GM18511 (cell line): ENCODE data around the gene VCAN.
"Not testable (repeated sequence)": the region's sequence is repeated elsewhere in the genome, so short reads cannot be mapped to it uniquely, and the experiment has no call there.

Experiments used
- ATAC-seq: cut with Tn5 transposase; IDR thresholded peaks from one replicate; pipeline ENCODE4 v1.9.1; 2021; ENCODE audit warnings: mild to moderate bottlenecking, moderate library complexity; ENCODE audit not compliant: unreplicated experiment

The VCAN gene

DNA sequence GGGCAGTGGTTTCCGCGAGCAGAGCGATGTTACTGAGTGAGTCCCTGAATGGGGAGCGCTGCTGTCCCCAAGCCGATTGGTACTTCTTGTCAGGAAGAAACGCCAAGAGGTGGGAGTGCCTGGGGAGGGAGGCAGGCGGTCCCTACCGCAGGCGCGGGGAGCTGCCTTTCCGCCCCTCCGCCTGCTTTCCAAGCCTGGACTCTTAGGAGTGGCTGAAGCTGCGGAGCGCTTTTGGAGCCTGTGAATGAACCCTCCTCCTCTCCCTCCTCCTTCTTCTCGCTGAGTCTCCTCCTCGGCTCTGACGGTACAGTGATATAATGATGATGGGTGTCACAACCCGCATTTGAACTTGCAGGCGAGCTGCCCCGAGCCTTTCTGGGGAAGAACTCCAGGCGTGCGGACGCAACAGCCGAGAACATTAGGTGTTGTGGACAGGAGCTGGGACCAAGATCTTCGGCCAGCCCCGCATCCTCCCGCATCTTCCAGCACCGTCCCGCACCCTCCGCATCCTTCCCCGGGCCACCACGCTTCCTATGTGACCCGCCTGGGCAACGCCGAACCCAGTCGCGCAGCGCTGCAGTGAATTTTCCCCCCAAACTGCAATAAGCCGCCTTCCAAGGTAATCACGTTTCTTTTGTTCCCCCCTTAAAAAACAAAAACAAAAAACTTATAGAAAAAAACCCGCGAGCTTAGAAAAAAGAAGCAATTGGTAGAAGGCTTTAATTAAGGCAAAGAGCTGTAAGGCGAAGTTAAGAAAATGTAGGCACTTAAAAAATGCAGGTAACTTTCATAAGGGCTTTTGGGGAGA lies at the start of gene VCAN:
Gene VCAN (plus strand): TSS at position 340 of the 808 bp plus-strand sequence. CDS start 11,775 bp downstream, outside the sequence.
- no peak for ATAC-seq

- no peak for ATAC-seq
Measured at GRCh38 chr5:83422284-83422683, 49.3 kb upstream of the VCAN start.

DNA sequence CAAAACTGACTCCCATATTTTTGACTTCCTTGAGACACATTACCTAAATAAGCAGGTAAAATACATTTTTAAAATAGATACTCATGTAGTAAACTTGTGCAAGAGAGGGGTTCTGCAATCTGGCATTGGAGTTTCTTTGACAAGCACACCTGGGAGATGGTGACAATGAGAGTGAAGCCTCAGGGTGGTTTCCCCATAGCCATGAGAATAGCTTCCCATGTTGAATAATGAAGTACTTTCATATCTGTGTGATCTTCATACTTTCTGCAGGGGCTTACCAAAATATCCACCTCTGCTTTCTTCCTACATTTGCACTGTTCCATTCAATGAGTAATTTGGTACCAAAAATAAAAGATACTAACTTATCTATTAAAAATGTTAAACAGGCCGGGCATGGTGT lies 44.7 kb upstream of the VCAN start:
- peak; percentile 72 for ATAC-seq

GRCh38 chr5:83428126-83428525 lies 43.4 kb upstream of the VCAN start:
- no peak for ATAC-seq

DNA sequence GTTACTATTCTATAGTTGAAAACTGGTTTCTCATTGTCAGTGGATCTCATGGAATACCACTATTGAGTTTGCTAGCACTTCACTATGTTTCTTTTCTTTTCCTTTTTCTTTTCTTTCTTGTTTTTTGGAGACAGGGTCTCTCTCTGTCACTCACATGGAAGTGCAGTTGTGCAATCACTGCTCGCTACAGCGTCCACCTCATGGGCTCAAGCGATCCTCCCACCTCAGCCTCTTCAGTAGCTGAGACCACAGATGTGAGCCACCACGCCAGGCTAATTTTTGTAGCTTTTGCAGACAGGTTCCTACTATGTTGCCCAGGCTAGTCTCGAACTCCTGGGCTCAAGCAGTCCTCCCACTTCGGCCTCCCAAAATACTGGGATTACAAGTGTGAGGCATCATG lies 42.7 kb upstream of the VCAN start:
- ATAC-seq: no peak

DNA sequence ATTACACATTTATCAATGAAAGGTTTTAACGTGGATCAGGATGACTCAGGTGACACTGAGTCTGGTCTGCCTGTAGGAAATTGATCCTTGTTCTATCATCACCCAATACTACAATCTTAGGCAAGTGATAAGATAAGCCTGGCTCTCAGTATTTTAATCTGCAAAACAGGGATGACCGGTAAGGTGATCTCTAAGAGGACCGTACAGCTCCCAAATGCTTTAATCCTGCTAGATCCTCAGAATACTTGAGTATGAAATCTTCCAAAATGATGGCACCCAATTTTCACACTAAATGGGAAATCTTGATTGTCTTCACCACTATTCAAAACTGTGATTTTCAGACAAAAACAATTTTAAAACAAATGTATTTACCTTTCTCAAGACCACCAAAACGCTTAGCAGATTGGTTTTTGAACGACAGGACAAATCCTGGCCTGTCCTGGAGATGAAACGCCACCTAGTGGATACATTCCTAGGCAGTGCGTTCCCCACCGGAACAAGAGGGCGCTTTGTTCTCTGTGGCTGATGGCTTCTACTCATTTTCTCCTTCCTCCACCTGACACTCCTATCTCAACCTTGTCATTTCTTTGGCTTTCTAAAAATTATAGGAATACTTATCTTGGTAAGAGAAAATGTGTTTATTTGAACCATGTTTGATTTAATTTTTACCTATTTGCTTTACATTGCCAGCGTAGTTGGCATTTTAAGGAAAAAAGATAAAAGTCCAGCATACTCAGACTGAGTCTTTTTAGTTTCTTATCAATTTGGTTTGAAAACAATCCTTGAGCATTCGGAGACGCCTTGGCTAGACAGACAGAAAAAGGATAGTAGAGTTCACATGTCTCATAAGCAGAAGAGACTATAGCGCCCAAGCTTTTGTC lies 41.2 kb upstream of the VCAN start:
- peak; percentile 69 for ATAC-seq

DNA sequence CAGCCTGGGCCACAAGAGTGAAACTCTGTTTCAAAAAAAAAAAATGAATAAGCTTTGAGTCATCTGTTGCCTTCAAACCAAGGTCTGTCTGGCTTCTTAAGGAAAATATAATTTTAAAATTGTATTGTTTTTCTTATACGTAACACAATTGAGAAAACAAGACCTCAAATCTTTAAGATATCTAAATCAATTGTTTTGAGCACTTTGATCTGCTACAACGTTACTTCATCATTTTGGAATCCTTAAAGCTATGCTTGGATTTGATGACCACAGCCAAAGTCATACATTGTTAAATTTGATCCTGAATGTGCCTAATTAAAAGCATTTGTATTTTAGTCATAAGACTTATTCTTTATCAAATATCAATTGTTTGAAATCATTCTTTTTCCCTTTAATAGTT lies 37.7 kb upstream of the VCAN start:
- no peak for ATAC-seq

GRCh38 chr5:83434946-83435345 lies 36.6 kb upstream of the VCAN start:
- no peak for ATAC-seq

DNA sequence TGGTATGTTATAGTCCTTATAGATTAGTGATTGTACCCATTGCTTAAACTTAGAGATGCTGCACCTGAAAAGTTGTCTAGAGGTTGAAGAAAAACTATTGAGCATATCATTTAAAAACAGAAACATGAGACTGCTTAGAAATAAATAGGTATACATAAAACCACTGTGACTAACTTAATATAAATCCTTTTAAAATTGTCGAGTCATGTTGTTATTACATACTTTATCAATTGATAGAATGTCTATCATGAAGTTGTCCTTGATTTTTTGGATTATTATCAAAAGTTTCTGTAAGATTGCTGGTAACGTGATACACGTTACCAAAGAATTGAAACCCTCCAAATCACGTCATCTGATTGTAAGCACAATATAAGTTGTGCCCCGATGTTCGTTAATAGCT lies 35.3 kb upstream of the VCAN start:
- no peak for ATAC-seq

- ATAC-seq: not testable (repeated sequence)
Measured at GRCh38 chr5:83437697-83438096, 33.8 kb upstream of the VCAN start.

DNA sequence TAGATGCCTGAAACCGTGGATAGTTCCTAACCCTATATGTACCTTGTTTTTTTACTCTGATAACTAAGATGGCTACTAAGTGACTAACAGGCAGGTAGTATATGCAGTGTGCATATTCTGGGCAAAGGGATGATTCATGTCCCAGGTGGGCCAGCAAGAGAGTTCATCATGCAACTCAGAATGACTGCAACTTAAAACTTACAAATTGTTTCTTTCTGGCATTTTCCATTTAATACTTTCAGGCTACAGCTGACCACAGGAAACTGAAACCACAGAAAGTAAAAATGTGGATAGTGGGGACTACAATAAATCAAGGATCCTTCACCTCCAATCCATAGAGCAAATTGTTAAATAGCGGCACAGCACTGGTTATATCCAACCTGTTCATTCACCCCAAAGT lies 30.7 kb upstream of the VCAN start:
- no peak for ATAC-seq

DNA sequence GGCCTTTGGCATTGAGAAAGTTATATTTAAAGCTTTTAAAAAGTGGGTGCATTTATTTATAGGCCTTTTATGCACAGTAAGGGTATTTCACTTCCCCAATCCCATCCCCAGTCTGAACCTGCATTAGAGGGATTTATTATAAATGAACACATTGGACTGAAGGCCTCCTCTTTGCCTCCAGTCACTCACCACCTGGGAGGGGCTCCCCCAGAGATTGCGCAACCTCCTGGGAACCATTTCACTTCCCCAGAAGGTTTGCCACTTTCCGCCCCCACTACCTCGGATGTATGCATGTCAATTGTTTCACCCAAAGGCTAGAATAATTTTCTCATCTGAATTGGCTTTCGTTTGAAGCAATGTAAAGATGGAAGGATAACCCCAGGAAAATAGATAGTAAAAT lies 29.8 kb upstream of the VCAN start:
- peak; percentile 98 for ATAC-seq

GRCh38 chr5:83443534-83443933 lies 28.0 kb upstream of the VCAN start:
- ATAC-seq: no peak

- ATAC-seq: no peak
Measured at GRCh38 chr5:83444445-83444844, 27.1 kb upstream of the VCAN start.

GRCh38 chr5:83446253-83446947 lies 25.1 kb upstream of the VCAN start:
- no peak for ATAC-seq

- ATAC-seq: no peak
Measured at GRCh38 chr5:83447533-83447932, 24.0 kb upstream of the VCAN start.

DNA sequence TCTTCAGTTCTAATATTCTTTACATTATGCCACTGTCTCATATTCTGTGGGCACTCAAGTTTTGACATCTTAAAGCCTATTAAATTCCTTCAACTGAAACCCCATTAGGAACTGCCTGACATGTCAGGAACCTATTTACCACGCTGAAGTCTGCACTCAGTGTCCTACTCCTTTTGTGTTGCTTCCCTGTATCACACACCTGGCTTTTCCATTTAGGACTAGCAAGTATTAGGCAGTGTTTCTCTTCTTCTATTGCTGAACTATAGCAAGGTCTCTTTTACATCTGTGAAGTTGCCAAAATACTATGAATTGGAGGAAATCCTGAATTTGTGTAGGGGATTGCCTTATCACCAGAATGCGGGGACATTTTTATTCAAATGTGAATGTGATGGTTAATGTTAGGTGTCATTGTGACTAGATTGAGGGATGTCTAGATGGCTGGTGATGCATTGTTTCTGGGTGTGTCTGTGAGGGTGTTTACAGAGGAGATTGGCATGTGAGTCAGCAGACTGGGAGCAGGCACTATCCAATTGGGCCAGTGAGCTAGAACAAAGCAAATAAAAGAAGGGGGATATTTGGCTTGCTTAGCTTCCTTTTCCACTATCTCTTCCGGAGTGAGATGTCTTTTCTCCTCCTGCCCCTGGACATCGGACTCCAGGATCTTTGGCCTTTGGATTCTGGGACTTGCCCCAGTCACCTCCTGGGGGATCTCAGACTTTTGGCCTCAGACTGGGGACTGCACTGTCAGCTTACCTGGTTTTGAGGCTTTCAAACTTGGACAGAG lies 21.2 kb upstream of the VCAN start:
- no peak for ATAC-seq

DNA sequence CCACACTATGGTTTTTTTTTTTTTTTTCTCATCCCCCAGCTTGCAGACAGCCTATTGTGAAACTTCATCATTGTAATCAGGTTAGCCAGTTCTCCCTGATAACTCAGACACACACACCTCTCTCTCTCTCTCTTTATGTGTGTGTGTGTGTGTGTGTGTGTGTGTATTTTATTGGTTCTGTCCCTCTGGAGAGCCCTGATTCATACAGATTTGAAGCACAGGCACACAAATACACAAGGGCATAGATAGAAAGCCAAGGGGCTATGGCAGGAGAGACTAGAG lies 20.6 kb upstream of the VCAN start:
- ATAC-seq: no peak

DNA sequence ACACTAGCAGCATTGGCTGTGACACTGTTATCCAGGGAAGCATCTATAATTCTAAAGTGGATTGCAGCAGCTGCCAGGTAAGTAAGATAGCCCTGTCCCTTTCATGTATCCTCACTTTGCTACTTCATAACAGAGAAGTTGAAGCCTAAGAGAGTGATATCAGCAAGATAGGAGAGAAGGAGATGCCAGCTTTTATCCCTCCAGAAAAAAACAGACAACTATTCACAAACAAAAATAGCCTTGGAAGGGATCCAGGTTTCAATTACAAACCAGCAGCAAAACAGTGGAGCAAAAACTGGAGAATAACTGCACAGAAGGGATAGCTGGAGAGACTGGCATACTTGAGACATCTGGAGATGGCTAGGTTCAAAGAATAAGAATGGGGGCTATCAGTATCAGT lies 19.6 kb upstream of the VCAN start:
- ATAC-seq: no peak

DNA sequence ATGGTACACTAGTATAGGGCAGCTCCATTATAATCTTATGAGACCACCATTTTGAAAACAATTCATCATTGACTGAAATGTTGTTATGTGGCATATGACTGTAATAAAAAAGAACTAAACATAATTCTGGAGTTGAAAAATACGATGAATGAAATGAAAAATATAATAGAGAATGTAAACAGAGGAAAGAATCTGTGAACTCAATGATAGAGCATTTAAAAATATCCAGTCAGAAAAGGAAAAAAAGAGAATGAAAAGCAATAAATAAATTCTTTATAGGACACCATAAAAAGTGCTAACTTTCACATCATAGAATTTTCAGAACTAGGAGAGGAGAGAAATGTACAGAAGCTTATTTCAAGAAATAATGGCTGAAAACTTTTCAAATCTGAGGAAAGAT lies 17.6 kb upstream of the VCAN start:
- ATAC-seq: no peak

- no peak for ATAC-seq
Measured at GRCh38 chr5:83464261-83464660, 7.3 kb upstream of the VCAN start.
